ENCODE measurements around the gene SPSB2.
"Not testable (repeated sequence)": the region's sequence is repeated elsewhere in the genome, so short reads cannot be mapped to it uniquely, and the experiment has no call there.

SPSB2 gene

GRCh38 chr12:6869049-6870021 is 3.8 kb downstream of the SPSB2 start:
- peak; percentile 57 for DNase-seq

DNA sequence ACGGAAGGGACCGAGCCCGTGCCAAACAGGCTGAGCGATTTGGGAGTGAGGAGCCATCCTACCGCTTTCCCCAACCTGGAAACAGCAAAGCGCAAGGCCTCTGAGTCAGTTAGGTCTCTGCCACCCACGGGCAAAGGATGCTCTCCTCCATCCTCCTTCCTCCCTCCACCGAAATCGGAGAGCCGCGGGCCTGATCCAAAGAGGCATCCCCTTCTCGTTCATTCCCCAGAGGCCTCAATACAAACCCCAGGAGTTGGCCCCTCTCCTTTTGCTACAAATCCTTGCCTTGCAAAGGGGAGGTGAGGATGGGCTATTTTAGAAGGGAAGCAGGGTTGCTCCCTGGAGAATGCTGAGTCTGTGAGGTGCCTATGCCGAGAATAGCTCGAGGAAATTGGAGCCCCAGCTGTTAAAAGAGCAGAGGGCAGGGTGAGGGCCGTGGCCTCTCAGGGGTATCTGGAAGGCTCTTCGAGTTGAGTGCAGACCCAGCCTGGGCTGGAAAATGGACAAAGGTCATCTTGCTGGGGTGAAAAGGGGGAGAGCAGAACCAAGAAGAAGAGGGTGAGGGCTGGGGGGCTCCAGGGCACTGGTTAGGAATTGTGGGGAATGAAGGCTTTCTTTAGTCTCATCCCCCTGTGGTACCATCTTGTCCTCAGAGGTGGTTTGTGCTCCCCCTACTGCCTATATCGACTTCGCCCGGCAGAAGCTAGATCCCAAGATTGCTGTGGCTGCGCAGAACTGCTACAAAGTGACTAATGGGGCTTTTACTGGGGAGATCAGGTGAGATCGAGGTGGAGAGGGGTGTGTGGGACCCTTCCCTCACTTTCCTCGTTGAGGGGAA is 4.7 kb downstream of the SPSB2 start:
- DNase-seq, result peak; percentile 25

- DNase-seq, result peak; percentile 48
Observed at GRCh38 chr12:6867413-6868210, 5.5 kb downstream of the SPSB2 start, which contains the start of gene TPI1. Gene TPI1 (plus strand): TSS chr12:6867531. CDS start chr12:6867567, 36 bp downstream.

GRCh38 chr12:6866920-6867412 is 6.1 kb downstream of the SPSB2 start:
- no peak for DNase-seq

GRCh38 chr12:6866163-6866919 is 6.8 kb downstream of the SPSB2 start:
- DNase-seq, result no peak

GRCh38 chr12:6865307-6865706 is 7.8 kb downstream of the SPSB2 start:
- not testable (repeated sequence) for DNase-seq

GRCh38 chr12:6863586-6864321 is 9.3 kb downstream of the SPSB2 start:
- no peak for DNase-seq

GRCh38 chr12:6863033-6863432 is 10.1 kb downstream of the SPSB2 start:
- no peak for DNase-seq

GRCh38 chr12:6861391-6861790 is 11.7 kb downstream of the SPSB2 start:
- no peak for DNase-seq

GRCh38 chr12:6860942-6861341 is 12.2 kb downstream of the SPSB2 start:
- DNase-seq, result no peak

DNA sequence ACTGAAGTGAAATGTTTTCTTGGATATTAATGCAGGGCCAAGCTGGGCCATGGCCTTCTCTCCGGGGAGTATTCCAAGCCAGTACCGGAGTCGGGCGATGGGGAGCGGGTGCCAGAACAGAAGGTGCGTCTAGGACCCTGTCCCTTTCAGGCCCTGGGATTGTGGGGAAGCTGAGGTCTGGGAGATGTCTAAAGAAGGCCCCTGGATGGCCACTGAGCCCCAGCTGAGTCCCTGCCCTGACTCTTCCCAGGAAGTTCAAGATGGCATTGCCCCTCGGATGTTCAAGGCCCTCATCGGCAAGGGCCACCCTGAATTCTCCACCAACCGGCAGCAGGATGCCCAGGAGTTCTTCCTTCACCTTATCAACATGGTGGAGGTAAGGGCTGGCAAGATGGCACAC is 13.0 kb downstream of the SPSB2 start:
- no peak for DNase-seq

- no peak for DNase-seq
Observed at GRCh38 chr12:6858799-6859198, 14.3 kb downstream of the SPSB2 start.

- no peak for DNase-seq
Observed at GRCh38 chr12:6855322-6855721, 17.8 kb downstream of the SPSB2 start.

- no peak for DNase-seq
Observed at GRCh38 chr12:6854036-6854435, 19.1 kb downstream of the SPSB2 start.

DNA sequence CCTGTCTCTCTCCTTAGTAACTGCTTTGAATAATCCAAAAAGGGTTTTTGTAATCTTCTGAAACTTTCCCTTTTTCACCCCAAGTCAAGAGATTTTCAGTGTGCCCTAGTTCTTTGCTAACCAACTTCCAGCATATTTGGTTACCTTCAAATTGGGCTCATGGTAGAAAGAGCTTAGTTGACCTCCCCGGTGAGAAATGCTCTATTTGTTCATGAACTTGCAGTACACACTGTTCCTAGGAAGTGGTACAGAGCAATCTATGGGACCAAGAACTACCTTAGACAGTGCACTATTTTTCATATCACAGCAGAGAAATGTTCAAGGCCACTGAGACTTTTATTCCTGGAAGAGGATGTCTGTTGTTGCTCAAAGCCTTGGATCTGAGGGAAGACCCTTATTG is 19.5 kb downstream of the SPSB2 start:
- no peak for DNase-seq

DNA sequence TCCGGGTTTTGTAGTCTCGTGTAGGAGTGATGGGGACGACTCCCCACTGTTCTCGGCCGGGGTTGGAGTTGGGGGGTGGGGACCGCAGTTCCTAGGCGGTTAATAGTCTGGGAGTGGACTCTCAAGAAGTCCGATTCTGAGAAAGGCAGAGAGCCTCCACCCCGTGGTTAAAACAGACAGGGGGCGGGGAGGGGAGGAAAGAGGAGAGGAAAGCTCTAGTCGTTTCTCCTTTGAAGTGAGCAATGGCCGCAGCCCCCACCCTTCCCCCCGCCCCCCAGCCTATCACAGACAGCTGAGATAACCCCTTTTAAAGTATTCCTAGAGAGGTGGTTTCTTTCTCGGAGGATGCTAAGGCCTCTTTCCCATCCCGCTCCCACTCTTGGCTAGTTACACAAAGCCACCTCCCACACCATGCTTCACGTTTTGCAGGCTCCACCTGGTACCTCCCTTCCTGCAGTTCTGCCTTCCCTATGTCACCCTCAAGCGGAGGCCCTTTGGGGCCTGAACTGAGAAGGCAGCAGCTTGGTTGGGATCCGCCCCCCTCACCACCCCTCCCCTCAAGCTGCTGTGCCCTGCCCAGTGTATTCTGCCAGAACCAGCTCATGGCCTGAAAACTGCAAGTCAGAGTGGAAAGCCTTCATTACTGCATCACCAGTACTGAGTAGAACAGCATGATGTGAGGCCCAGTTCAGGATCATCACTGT is 20.3 kb downstream of the SPSB2 start:
- peak; percentile 40 for DNase-seq

DNA sequence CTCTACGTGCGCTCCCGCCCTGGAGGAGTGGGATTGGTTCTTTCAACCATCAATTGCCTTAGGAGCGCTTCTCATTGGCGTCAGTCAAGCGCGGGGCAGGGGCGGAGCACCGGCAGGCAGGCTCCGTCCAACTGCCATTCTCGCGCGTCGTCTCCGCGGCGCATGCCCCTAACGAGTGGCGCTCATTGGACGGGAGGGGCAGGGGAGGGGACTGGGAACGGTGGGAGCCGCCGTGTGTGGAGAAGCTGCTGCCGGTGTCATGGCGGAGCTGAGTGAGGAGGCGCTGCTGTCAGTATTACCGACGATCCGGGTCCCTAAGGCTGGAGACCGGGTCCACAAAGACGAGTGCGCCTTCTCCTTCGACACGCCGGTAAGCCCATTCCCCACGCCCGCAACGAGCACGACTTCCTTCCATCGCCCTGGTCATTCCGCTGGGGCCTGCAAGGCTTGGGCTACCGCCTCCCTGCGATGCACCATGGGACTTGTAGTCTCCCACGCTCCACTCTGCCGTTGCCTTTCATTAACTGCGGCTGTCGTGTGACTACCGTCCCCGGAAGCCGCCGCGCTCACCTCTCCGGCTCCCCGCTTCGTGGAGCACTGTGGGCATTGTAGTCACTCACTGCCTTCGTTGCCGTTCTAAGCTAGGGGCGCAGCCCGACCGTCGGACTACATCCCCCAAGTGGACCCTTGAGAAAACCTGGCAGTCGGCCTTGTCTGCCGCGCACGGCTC is 21.0 kb downstream of the SPSB2 start, which contains the start of gene USP5:
Gene USP5 (plus strand): TSS at position 230 of the 730 bp plus-strand sequence. CDS start 30 bp downstream, at position 260.
- peak; percentile 98 for DNase-seq

GRCh38 chr12:6851153-6851920 is 21.8 kb downstream of the SPSB2 start, which contains the start of gene CDCA3:
Gene CDCA3 (minus strand): TSS chr12:6851286. CDS start chr12:6850952, 334 bp downstream.
- peak; percentile 98 for DNase-seq

- DNase-seq, result no peak
Observed at GRCh38 chr12:6850796-6851152, 22.3 kb downstream of the SPSB2 start.
